PC-3 (cell line): ENCODE measurements around the gene HOXA10. TPM values are rescaled to one million over a fixed set of nuclear protein-coding genes. Genes with fewer than 3 reads are reported as not detected.

ENCODE experiments used
- ATAC-seq: fragments of 200-7000 bp; cut with Tn5 transposase; 2 replicates; pipeline ENCODE4 v1.9.1; 2020; ENCODE audit warnings: mild to moderate bottlenecking, moderate library complexity
- BruUV-seq: library from RNA; stranded (reverse); fragments of 400-500 nt; replicated peaks from 2 replicates; lab custom pipeline; 2021; lab: Mats Ljungman, UMichigan
- CTCF ChIA-PET: fragments of 300-600 bp; sonication (Branson Sonifier 250); formaldehyde crosslinking; loops from one replicate; lab custom pipeline; 2022; ENCODE audit warnings: antibody characterized with exemption; lab: Charles Lee
- POLR2A ChIA-PET: fragments of 300-600 bp; sonication (Branson Sonifier 250); formaldehyde crosslinking; loops from one replicate; lab custom pipeline; 2022; ENCODE audit warnings: antibody characterized with exemption; ENCODE audit not compliant: unreplicated experiment; lab: Charles Lee
- DNase-seq: peaks from one replicate; pipeline ENCODE4 v3.0.0-alpha.2; 2015
- H2AFZ ChIP-seq: fragments of 300-600 bp; sonication (generic); 2 replicates; pipeline ENCODE4 v1.6.0; 2016; ENCODE audit warnings: antibody characterized with exemption, low read length
- H3F3A ChIP-seq: fragments of 300-600 bp; sonication (generic); one replicate; pipeline ENCODE4 v1.6.0; 2017; ENCODE audit warnings: antibody characterized with exemption, low read length, control low read depth, mild to moderate bottlenecking; ENCODE audit not compliant: unreplicated experiment
- H3K27ac ChIP-seq: fragments of 300-600 bp; sonication (generic); 2 replicates; pipeline ENCODE4 v1.5.1; 2016; ENCODE audit warnings: mild to moderate bottlenecking, low read length
- H3K27me3 ChIP-seq: fragments of 300-600 bp; sonication (generic); 2 replicates; pipeline ENCODE4 v1.6.1; 2016; ENCODE audit warnings: low read length, mixed read lengths
- H3K36me3 ChIP-seq: fragments of 300-600 bp; sonication (generic); 2 replicates; pipeline ENCODE4 v1.6.1; 2016; ENCODE audit warnings: low read depth, mixed run types, low read length, mixed read lengths
- H3K4me1 ChIP-seq: fragments of 300-600 bp; sonication (generic); 2 replicates; pipeline ENCODE4 v1.5.1; 2016; ENCODE audit warnings: low read length; ENCODE audit not compliant: insufficient read depth
- H3K4me2 ChIP-seq: fragments of 300-600 bp; sonication (generic); 2 replicates; pipeline ENCODE4 v1.6.0; 2016; ENCODE audit warnings: low read length
- H3K4me3 ChIP-seq: fragments of 300-600 bp; sonication (generic); 2 replicates; pipeline ENCODE4 v1.5.1; 2016; ENCODE audit warnings: mild to moderate bottlenecking, low read length, mixed read lengths
- H3K79me2 ChIP-seq: fragments of 300-600 bp; sonication (generic); 2 replicates; pipeline ENCODE4 v1.6.1; 2017; ENCODE audit warnings: low read length, mixed read lengths
- H3K9ac ChIP-seq: fragments of 300-600 bp; sonication (generic); 2 replicates; pipeline ENCODE4 v1.6.0; 2016; ENCODE audit warnings: mild to moderate bottlenecking, low read length
- H3K9me2 ChIP-seq: fragments of 300-600 bp; sonication (generic); replicated peaks from 2 replicates; pipeline ENCODE4 v1.6.1; 2016; ENCODE audit warnings: mixed run types, low read length, mixed read lengths
- H3K9me3 ChIP-seq: fragments of 300-600 bp; sonication (generic); 2 replicates; pipeline ENCODE4 v1.6.1; 2016; ENCODE audit warnings: low read length, mixed read lengths
- H4K20me1 ChIP-seq: fragments of 300-600 bp; sonication (generic); 2 replicates; pipeline ENCODE4 v1.6.1; 2016; ENCODE audit warnings: low read length, mixed read lengths
- EZH2 ChIP-seq: fragments of 300-600 bp; sonication (generic); IDR thresholded peaks from one replicate; pipeline ENCODE4 v1.6.1; 2017; ENCODE audit warnings: antibody characterized with exemption, mild to moderate bottlenecking, low read length; ENCODE audit not compliant: unreplicated experiment
- EZH2phosphoT487 ChIP-seq: fragments of 300-600 bp; sonication (generic); IDR thresholded peaks from 2 replicates; pipeline ENCODE4 v1.6.1; 2018; ENCODE audit warnings: mild to moderate bottlenecking, antibody characterized with exemption, low read length, borderline replicate concordance
- intact Hi-C: fragments of 100-400 bp; cut with micrococcal nuclease; formaldehyde crosslinking; loops from 2 replicates; pipeline ENCODE4 v1.9.0; 2023
- total RNA-seq: library from RNA; depleted of rRNA; stranded (reverse); fragments of >200 nt; gene quantifications from 2 replicates; pipeline ENCODE4 v1.2.3, GENCODE V29; 2014
- TF ChIP-seq, protein P1 (sequence below): fragments of 300-600 bp; sonication (generic); conservative IDR thresholded peaks from 2 replicates; pipeline ENCODE4 v1.5.1; 2017; ENCODE audit warnings: antibody characterized with exemption, low read depth, mild to moderate bottlenecking, low read length

The HOXA10 gene
- total RNA-seq, 1 experiment from 2014 or later, result 46.1 TPM

DNA sequence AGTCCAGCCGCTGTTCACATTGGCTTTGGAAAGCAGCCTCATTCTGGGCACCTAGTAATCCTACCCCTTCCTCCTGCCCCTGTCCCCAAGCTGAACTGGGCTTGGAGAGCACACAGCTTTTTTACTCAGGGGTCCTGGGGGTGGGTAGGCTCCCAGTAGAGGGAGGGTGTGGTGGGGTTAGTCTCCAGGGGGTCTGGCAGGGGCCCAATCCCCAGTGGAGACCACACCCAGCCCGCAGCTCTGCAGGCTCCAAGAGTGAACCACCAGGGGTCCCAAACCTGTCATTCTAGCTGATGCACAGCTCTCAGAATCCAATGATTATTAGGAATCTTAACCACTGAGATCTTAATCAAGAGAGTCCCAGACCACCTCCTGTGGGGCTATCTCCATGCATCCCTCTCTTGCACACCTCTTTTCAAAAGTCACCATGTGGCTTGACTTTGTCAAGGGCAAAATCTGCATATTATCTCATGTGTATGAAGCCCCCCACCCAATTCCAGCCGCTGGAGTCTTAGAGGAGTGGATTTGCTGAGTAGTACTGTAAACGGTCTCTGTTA lies 8.2 kb upstream of the HOXA10 start:
- H3K27me3 ChIP-seq, result no peaks in the 10 kb centered on the region
- H3K4me3 ChIP-seq, result peak overlapping the region; percentile 91
- H3K9me3 ChIP-seq, result no peaks in the 10 kb centered on the region
- no peaks in the 10 kb centered on the region for H3F3A ChIP-seq
- no peaks in the 10 kb centered on the region for H3K36me3 ChIP-seq
- DNase-seq, result peak; percentile 64
- H3K79me2 ChIP-seq, result peaks cover 99% of the 10 kb centered on the region
- CTCF ChIA-PET, result interaction anchor here (0.6 to 0.7 kb wide), 2 partner anchors 10 to 846 kb away, joined by 3 to 4 read pairs; no protein-coding TSS in a partner anchor
- H3K27ac ChIP-seq, result peak overlapping the region; percentile 97
- POLR2A ChIA-PET, result interaction anchor here (0.5 to 0.6 kb wide), 2 partner anchors 21 to 1264 kb away, joined by 3 to 4 read pairs; no protein-coding TSS in a partner anchor
- TF ChIP-seq, protein P1, sequence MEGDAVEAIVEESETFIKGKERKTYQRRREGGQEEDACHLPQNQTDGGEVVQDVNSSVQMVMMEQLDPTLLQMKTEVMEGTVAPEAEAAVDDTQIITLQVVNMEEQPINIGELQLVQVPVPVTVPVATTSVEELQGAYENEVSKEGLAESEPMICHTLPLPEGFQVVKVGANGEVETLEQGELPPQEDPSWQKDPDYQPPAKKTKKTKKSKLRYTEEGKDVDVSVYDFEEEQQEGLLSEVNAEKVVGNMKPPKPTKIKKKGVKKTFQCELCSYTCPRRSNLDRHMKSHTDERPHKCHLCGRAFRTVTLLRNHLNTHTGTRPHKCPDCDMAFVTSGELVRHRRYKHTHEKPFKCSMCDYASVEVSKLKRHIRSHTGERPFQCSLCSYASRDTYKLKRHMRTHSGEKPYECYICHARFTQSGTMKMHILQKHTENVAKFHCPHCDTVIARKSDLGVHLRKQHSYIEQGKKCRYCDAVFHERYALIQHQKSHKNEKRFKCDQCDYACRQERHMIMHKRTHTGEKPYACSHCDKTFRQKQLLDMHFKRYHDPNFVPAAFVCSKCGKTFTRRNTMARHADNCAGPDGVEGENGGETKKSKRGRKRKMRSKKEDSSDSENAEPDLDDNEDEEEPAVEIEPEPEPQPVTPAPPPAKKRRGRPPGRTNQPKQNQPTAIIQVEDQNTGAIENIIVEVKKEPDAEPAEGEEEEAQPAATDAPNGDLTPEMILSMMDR, result 0 out of 2 replicates have a peak, but pooled peaks have one; percentile 26
- TF ChIP-seq EZH2phosphoT487 (no peak), EZH2 (no peak)
- intact Hi-C loops, result no loop called here
- no peak for ATAC-seq
- no TSS peak for BruUV-seq
- H3K4me1 ChIP-seq, result peaks cover 37% of the 10 kb centered on the region
- peak overlapping the region; percentile 97 for H3K9ac ChIP-seq
- H3K9me2 ChIP-seq, result no peaks in the 10 kb centered on the region
- no peak overlapping the region for H2AFZ ChIP-seq
- no peaks in the 10 kb centered on the region for H4K20me1 ChIP-seq
- H3K4me2 ChIP-seq, result peak overlapping the region; percentile 99

DNA sequence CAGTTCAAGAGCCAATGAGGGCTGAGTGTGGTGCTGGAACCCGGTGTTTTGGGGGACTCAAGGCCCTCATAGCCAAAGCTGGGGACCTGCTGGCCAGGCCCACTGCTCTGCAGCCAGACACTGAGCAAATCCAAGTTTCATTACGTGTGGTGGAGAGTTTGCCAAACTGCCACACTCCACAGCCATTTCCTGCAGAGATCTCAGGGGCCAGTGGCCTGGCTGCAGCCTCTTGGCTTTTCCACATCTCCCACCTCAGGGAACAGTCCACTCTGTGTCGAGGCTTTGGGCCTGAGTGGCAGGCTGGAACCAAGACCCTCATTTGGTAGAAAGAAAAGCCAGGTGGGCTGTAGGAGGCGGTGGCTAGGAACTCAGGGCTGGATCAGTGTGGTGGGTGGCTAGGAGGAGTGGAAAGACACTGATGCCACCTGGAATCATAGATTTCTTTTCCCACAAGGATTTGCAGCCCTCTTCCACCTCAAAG lies 7.7 kb upstream of the HOXA10 start:
- peak overlapping the region; percentile 99 for H3K4me2 ChIP-seq
- no peaks in the 10 kb centered on the region for H3K27me3 ChIP-seq
- H3K27ac ChIP-seq, result peak overlapping the region; percentile 97
- ChIA-PET CTCF (interaction anchor here (0.6 to 0.7 kb wide), 2 partner anchors 9 to 846 kb away, joined by 3 to 4 read pairs; no protein-coding TSS in a partner anchor), POLR2A (interaction anchor here (0.5 kb wide), 1 partner anchor 1264 kb away, joined by 3 read pairs; no protein-coding TSS in a partner anchor)
- H3K9me2 ChIP-seq, result no peaks in the 10 kb centered on the region
- TF ChIP-seq EZH2phosphoT487, result no peak
- no peak for TF ChIP-seq EZH2
- TF ChIP-seq, protein P1, result no peak
- ATAC-seq (no peak), DNase-seq (no peak)
- intact Hi-C loops, result no loop called here
- peak overlapping the region; percentile 97 for H3K9ac ChIP-seq
- H3K4me1 ChIP-seq, result peaks cover 36% of the 10 kb centered on the region
- peaks cover 99% of the 10 kb centered on the region for H3K79me2 ChIP-seq
- H3K36me3 ChIP-seq, result no peaks in the 10 kb centered on the region
- H4K20me1 ChIP-seq, result no peaks in the 10 kb centered on the region
- no peaks in the 10 kb centered on the region for H3F3A ChIP-seq
- BruUV-seq, result no TSS peak
- no peak overlapping the region for H2AFZ ChIP-seq
- H3K4me3 ChIP-seq, result peak overlapping the region; percentile 91
- H3K9me3 ChIP-seq, result no peaks in the 10 kb centered on the region
